Right cardiac atrium (tissue), 5 donors: ENCODE results near the gene RYR2. TPM values are rescaled to one million over a fixed set of nuclear protein-coding genes. Genes with fewer than 3 reads are reported as not detected.

Experiments used
- ATAC-seq, 2 donors: fragments of 200-7000 bp; cut with Tn5 transposase; one replicate each; pipeline versions ENCODE4 v1.8.0 to v1.9.1; 2020; ENCODE audit warnings: moderate library complexity in 2 of 2, mild to moderate bottlenecking in 1 of 2
- DNase-seq, 3 donors: peaks; one replicate each; pipeline ENCODE4 v3.0.0-alpha.2; 2020
- H3K27ac ChIP-seq: one replicate; pipeline ENCODE4 v1.5.1; 2013; ENCODE audit warnings: mild to moderate bottlenecking, low read length, control low read depth, moderate library complexity
- H3K27me3 ChIP-seq: one replicate; pipeline ENCODE4 v1.6.1; 2013; ENCODE audit not compliant: control insufficient read depth, insufficient read depth
- H3K4me1 ChIP-seq: one replicate; pipeline ENCODE4 v1.6.1; 2013; ENCODE audit warnings: low read length; ENCODE audit not compliant: control insufficient read depth, insufficient read depth
- H3K4me3 ChIP-seq: one replicate; pipeline ENCODE4 v1.5.1; 2013; ENCODE audit warnings: low read length, control low read depth
- H3K9me3 ChIP-seq: one replicate; pipeline ENCODE4 v1.6.1; 2013; ENCODE audit warnings: low read length; ENCODE audit not compliant: control insufficient read depth
- WGBS: extraction: QIAGEN DNeasy Blood & Tissue Kit; methylation state at CpG from one replicate; pipeline ENCODE4 v1.1.7; 2013; 5-methylcytosine and 5-hydroxymethylcytosine counted together
- intact Hi-C, 4 donors: fragments of 100-400 bp; cut with DNase I; formaldehyde crosslinking; loops; one replicate each; pipeline versions ENCODE4 v1.11.0 to v1.14.0; 2022 to 2023
- polyA plus RNA-seq: library from polyadenylated mRNA; stranded (reverse); fragments of 200-250 nt; gene quantifications from one replicate; pipeline ENCODE4 v1.2.3, GENCODE V29; 2013
- total RNA-seq, 4 donors: library from RNA; stranded (reverse); fragmentation: NEBNext Ultra II Directional; extraction: Animal tissue kit (Norgen Biotek cat#: 25700); gene quantifications; one replicate each; pipeline ENCODE4 v1.2.1, GENCODE V29; 2021
- donor health status: healthy with polysubstance abuse.
- donor health status: DM: no; HTN: yes; CAD: no.
- donor health status: DM: no; HTN: no; CAD: no.
- donor health status: DM: no; HTN: yes; CAD: no; lungs with severe emphysema.
- donor health status: DM: yes; HTN: yes; CAD: no.

Gene RYR2
- total and polyA plus RNA-seq, 5 donors, result 166 to 716 (median 487) TPM

GRCh38 chr1:237007147-237007881 lies 34.7 kb upstream of the RYR2 start:
- peaks cover 5% of the 10 kb centered on the region for H3K4me1 ChIP-seq
- H3K27ac ChIP-seq, result peak overlapping the region; percentile 93
- H3K9me3 ChIP-seq, result no peaks in the 10 kb centered on the region
- no peak for DNase-seq
- H3K4me3 ChIP-seq, result no peak overlapping the region
- H3K27me3 ChIP-seq, result no peaks in the 10 kb centered on the region
- intact Hi-C loops, result no loop called here
- WGBS, result 49% methylated on average over 14 of the region's 14 CpGs
- peak; percentile 40 to 63 for ATAC-seq

GRCh38 chr1:237009611-237010010 lies 32.4 kb upstream of the RYR2 start:
- no peak overlapping the region for H3K27ac ChIP-seq
- H3K27me3 ChIP-seq, result no peaks in the 10 kb centered on the region
- 88% methylated on average over 4 of the region's 4 CpGs for WGBS
- DNase-seq, result no peak
- intact Hi-C loops, result no loop called here
- no peak for ATAC-seq
- H3K4me1 ChIP-seq, result peaks cover 5% of the 10 kb centered on the region
- H3K4me3 ChIP-seq, result no peak overlapping the region
- no peaks in the 10 kb centered on the region for H3K9me3 ChIP-seq

GRCh38 chr1:237011432-237011831 lies 30.6 kb upstream of the RYR2 start:
- no peak for DNase-seq
- ATAC-seq, result peak in 1 of 2 donors; percentile 36
- Histone ChIP-seq H3K4me3 (no peak overlapping the region), H3K4me1 (peaks cover 5% of the 10 kb centered on the region), H3K9me3 (no peaks in the 10 kb centered on the region), H3K27ac (peak overlapping the region; percentile 84), H3K27me3 (no peaks in the 10 kb centered on the region)
- intact Hi-C loops, result no loop called here
- WGBS, result 53% methylated on average over 3 of the region's 3 CpGs

- intact Hi-C loops, result no loop called here
- Histone ChIP-seq H3K27me3 (no peaks in the 10 kb centered on the region), H3K4me3 (no peak overlapping the region), H3K27ac (peak overlapping the region; percentile 84), H3K4me1 (peaks cover 5% of the 10 kb centered on the region), H3K9me3 (no peaks in the 10 kb centered on the region)
- DNase-seq, result no peak
- 75% methylated on average over 5 of the region's 5 CpGs for WGBS
- no peak for ATAC-seq
Measured at GRCh38 chr1:237012361-237012760, 29.6 kb upstream of the RYR2 start.

GRCh38 chr1:237012788-237013383 lies 29.1 kb upstream of the RYR2 start:
- Histone ChIP-seq H3K27me3 (no peaks in the 10 kb centered on the region), H3K9me3 (no peaks in the 10 kb centered on the region), H3K27ac (peak overlapping the region; percentile 43), H3K4me1 (peaks cover 5% of the 10 kb centered on the region), H3K4me3 (no peak overlapping the region)
- intact Hi-C loops, result no loop called here
- DNase-seq, result peak; percentile 71 to 89 (median 86)
- WGBS, result 22% methylated on average over 15 of the region's 15 CpGs
- ATAC-seq, result peak; percentile 87 to 88

GRCh38 chr1:237013608-237014007 lies 28.4 kb upstream of the RYR2 start:
- H3K4me3 ChIP-seq, result no peak overlapping the region
- no peaks in the 10 kb centered on the region for H3K9me3 ChIP-seq
- ATAC-seq (no peak), DNase-seq (no peak)
- no peaks in the 10 kb centered on the region for H3K27me3 ChIP-seq
- intact Hi-C loops, result no loop called here
- H3K27ac ChIP-seq, result peak overlapping the region; percentile 82
- no peaks in the 10 kb centered on the region for H3K4me1 ChIP-seq
- 69% methylated on average over 5 of the region's 5 CpGs for WGBS

- 61% methylated on average over 1 of the region's 1 CpG for WGBS
- ATAC-seq, result no peak
- no peaks in the 10 kb centered on the region for H3K9me3 ChIP-seq
- no peak overlapping the region for H3K27ac ChIP-seq
- H3K4me3 ChIP-seq, result no peak overlapping the region
- intact Hi-C loops, result no loop called here
- H3K27me3 ChIP-seq, result no peaks in the 10 kb centered on the region
- no peak for DNase-seq
- no peaks in the 10 kb centered on the region for H3K4me1 ChIP-seq
Measured at GRCh38 chr1:237016626-237017025, 25.4 kb upstream of the RYR2 start.

GRCh38 chr1:237018896-237019295 lies 23.1 kb upstream of the RYR2 start:
- Histone ChIP-seq H3K27me3 (no peaks in the 10 kb centered on the region), H3K4me1 (no peaks in the 10 kb centered on the region), H3K4me3 (no peak overlapping the region), H3K27ac (no peak overlapping the region), H3K9me3 (no peaks in the 10 kb centered on the region)
- intact Hi-C loops, result no loop called here
- DNase-seq, result no peak
- ATAC-seq, result no peak

GRCh38 chr1:237025358-237026074 lies 16.5 kb upstream of the RYR2 start:
- H3K4me1 ChIP-seq, result no peaks in the 10 kb centered on the region
- H3K27me3 ChIP-seq, result no peaks in the 10 kb centered on the region
- DNase-seq (no peak), ATAC-seq (no peak)
- intact Hi-C loops, result no loop called here
- no peaks in the 10 kb centered on the region for H3K9me3 ChIP-seq
- H3K4me3 ChIP-seq, result no peak overlapping the region
- WGBS, result 93% methylated on average over 8 of the region's 10 CpGs
- H3K27ac ChIP-seq, result no peak overlapping the region

GRCh38 chr1:237029240-237029639 lies 12.7 kb upstream of the RYR2 start:
- 75% methylated on average over 3 of the region's 3 CpGs for WGBS
- no peak overlapping the region for H3K27ac ChIP-seq
- DNase-seq, result no peak

GRCh38 chr1:237029850-237030535 lies 12.0 kb upstream of the RYR2 start:
- intact Hi-C loops, result no loop called here
- ATAC-seq, result peak in 1 of 2 donors; percentile 8
- Histone ChIP-seq H3K4me3 (no peak overlapping the region), H3K4me1 (no peaks in the 10 kb centered on the region), H3K27me3 (no peaks in the 10 kb centered on the region), H3K27ac (no peak overlapping the region), H3K9me3 (no peaks in the 10 kb centered on the region)
- no peak for DNase-seq
- WGBS, result 60% methylated on average over 9 of the region's 9 CpGs

More at GRCh38 chr1:237029240-237029639, 12.7 kb upstream of the RYR2 start:
- H3K4me1 ChIP-seq, result no peaks in the 10 kb centered on the region
- ATAC-seq, result no peak
- intact Hi-C loops, result no loop called here
- no peaks in the 10 kb centered on the region for H3K27me3 ChIP-seq
- H3K4me3 ChIP-seq, result no peak overlapping the region
- no peaks in the 10 kb centered on the region for H3K9me3 ChIP-seq
